ENCODE measurements around the gene PLK5.
"Not testable (repeated sequence)": the region's sequence is repeated elsewhere in the genome, so short reads cannot be mapped to it uniquely, and the experiment has no call there.

Gene PLK5

DNA sequence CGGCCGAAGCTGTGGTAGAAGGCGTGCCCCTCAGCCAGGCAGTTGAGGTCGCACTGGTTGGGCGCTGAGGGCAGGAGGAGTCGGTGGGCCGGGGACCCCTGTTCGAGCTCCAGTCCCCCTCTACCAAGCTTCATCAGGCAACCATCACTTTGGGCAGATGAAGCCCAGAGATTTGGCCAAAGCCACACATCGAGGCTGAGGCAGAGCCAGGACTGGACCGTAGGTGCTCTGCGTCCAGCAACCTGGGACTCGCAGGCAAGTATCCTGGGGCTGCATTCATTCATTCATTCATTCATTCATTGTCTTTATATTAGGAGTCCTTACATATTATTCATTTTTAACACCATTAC lies 15.4 kb upstream of the PLK5 start:
- no peak for DNase-seq

DNA sequence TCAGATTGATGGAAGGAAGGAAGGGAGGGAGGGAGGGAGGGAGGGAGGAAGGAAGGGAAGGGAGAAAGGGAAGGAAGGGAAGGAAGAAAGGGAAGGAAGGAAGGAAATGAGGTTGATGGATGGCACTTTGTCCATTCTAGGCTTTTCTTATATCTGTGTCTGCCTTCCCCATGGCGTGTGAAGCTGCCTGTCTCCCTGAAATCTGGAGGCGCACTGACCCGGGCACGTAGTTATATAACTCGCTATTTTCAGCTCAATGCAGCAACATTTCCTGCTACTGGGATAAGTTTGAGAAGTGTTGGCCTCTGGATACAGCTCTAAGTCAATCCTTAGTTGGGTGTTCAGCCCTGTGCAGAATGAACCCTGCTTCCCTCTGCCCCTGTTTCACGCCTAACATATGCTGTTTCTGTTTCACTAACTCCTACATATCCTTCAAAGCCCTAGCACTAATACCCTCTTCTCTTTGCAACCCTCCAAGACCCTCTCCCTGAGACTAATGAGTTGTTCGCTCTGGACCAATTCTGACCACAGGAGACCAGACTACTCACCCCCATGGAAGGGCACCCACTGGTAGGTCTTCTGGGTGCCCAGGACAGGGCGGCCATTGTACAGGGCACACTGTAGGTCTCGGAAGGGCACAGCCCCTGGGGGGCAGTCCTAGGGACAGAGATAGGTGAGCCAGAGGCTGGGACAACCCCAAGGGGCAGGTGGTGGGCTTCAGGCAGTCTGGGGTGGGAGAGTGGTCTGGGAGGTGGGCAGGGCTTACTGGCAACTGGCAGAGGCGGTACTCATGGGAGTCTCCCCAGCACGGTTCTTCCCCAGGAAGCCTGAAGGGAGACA lies 14.1 kb upstream of the PLK5 start:
- DNase-seq = no peak

DNA sequence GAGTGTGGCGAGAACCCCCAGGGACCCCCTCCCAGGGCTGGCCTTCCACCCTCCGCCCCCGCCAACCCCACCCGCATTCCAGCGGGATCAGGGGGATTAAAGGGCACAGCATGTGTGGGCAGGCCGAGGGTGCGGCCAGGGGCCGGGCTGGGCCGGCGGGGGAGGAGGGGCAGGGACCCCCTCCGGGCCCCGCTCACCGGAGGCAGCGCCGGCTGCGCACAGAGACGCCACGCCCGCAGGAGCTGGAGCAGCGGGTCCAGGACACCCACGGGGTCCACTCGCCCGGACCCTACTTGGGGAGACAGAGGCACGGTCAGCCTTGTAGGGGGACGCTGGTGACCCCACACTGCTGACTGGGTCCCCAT lies 13.5 kb upstream of the PLK5 start:
- DNase-seq = no peak

DNA sequence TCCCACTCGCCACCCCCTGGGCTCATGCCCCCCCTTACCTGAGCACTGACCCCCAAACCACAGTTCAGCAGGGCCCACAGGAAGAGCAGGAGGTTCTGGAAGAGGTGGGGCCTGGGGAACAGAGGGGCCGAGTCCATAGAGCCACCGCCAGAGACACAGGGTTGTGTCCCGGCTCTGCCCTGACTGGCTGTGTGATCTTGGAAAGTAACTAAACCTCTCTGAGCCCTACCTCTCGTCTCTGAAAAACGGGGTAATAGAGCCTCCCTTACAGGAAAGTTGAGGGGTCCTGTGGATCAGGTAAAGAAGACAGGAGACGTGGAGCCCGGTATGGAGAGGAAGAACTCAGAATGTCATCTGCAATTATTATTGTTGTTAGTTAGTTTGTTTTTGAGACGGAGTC lies 13.1 kb upstream of the PLK5 start:
- no peak for DNase-seq

DNA sequence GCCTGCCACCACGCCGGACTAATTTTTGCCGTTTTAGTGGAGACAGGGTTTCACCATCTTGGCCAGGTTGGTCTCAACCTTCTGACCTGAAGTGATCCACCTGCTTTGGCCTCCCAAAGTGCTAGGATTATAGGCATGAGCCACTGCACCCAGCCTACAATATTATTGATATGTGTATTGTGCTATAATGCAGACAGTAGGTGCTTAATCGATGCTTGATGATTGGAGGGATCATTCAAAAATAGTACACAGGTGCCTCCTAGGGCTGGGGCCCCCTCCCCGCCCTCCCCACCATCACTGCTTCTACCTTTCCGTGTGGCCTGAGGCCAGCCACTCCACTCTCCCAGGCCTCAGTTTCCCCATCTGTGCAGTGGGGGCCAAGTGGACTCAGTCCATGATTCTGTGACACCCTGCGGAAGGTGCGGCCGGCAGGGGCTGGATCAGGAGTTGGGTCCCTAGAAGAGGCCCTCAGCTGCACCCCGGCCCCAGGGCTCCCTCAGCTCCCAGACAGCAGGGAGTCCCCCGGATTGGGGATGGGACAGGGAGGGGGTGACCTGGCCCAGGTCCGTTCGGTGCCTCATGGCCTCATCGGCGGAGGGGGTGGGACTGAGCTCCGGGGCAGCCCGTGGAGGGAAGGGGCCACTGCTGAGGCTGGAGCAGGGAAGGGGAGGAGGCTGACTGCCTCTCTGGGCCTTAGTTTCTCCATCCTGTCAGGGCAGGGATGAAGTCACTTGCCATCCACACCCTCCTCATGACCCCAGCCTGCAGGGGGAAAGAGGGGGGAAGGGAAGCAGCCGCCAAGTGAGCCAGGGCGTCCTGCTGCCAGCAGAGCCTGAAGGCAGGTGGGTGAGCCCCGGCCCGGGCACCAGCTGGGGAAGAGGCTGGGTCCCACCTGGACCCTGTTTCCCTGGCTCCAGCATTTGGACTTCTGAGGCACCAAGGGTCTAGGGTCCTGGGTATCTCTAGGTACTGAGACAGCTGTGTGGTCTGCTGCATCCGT lies 12.3 kb upstream of the PLK5 start:
- no peak for DNase-seq

DNA sequence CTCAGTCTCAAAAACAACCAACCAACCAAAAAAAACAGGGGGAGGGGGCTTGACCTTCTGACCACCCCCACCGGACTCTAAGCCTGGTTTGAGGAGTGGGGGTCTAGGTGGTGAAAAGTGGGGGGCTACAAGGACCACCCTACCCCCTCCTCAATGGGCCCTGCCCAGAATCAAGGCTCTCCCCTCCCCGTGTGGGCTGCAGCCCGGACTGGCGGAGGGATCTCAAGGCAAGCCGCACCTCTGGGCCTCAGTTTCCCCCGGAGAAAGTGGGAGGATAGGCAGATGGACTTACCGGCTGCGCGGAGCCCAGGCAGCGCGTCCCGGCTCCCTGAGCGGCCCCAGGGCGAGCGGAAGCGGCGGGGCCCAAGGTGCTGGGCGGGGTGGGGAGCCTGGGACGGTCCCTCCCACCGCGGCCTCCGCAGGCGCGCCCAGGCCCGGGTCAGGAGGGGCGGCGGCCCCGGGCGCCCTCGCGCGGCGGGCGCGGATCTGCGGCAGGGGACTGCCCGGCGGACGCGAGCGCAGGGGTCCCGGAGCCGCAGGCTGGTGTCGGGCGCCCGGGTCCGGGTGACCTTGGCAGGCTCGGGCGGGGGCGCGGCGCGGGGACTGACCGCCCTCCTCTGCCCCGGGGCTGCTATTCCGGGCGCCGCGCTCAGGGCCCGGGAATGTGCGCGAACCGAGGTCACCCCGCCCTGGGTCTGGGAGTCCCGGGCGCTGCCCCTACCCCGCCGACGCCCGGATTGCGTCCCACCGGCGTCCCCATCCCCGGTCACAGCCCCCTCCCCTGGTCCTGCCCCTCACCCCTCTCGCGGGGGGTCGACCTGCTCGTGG lies 11.0 kb upstream of the PLK5 start, which contains the start of gene ADAMTSL5:
Gene ADAMTSL5, minus strand, starts transcription at position 349 of the 828 bp plus-strand sequence. CDS start 2,076 bp downstream, outside the sequence.
- peak in 3 of 4 experiments; percentile 23 to 56 (median 33) for DNase-seq

DNA sequence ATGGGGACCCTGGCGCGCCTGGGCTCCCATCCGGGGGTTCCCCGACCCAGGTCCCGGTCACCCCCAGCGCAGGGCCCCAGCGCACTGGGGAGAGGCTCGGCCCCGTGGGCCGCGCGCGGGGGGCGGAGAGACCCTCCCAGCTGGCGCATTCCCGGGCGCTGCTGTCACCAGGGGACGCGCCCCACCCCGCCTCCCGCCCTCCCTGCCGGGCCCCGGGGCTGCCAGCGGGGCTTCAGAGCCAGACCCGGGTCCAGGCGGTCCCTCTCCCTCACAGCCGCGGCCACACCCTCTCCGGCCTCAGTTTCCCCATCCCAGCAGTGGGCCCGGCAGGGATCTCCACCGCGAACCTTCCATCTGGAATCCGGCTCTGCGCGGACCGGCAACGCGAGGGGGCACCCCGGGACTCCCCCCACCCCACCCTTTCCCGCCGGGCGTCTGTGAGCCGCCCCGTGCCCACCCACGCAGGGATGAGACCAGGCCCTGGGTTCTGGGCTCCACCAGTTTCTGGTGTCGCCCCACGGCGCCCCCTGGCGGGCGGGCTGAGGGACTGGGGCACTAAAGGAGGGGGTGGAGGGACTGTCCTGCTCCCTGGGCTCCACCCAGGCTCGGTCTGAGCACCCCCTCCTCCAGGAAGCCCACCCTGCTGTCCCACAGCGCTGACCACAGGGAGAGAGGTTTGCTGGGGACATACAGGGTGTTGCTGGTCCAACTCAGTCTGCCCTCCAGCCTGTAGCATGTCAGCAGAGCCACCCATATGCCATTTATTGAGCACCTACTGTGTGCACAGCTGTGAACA lies 10.2 kb upstream of the PLK5 start:
- peak in 3 of 4 experiments; percentile 35 to 64 (median 44) for DNase-seq

DNA sequence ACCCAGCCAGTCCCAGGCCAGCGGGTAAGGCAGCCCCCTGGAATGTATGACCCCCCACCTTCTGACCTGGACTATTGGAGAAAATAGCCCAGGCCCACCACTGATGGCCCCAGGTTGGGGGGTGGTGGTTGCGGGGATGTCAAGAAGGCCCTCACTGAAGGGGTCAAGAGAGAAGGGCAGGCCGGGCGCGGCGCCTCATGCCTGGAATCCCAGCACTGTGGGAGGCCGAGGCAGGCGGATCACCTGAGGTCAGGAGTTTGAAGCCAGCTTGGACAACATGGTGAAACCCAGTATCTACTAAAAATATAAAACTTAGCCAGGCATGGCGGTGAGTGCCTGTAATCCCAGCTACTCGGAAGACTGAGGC lies 9.6 kb upstream of the PLK5 start:
- DNase-seq = no peak

DNA sequence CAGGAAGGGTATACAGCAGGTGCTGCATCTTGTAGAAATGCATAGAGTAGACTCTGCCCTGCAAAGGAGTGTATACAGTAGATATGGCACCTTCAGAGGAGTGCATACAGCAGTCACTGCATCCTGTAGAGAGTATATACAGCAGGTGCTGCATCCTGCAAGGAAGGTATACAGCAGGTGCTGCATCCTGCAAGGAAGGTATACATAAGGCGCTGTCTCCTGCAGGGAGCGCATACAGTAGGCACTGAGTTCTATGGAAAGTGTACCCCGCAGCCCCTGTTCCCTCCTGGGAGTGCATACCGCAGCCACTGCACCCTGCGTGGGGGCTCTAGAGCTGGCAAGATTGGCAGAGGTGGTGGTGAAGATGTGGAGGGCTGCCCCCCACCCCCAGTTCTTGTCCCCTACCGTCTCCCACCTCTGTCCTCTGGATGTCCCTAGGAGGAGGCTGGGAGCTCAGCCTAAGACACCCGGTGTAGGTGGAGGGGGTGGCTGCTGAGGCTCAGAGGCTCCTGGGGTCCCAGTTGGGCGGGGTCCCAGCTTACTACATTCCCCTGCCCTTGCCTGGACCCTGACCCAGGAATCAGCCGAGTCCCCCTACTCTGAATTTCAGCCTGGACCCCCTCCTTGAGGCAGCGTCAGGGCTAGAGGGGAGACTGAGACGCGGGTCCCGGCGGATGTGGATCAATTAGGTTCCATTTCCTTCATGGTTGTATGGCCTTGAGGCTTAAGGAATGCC lies 8.7 kb upstream of the PLK5 start:
- DNase-seq = no peak

DNA sequence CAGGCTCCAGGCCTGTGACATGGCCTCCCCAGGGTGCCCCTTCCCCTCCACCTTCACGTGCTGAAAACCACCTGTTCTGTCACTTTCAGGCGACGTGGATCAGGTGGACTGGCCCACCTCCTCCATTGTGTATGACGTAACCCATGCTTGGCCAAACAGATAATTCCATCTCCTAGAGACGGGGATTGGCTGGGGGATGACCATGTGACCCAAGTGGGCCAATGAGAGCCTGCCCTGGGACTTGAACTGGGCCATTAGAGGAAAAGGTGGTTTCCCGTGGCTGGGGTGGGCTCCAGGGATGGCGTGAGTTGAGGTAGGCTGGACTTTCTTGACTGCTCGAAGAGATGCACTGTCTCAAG lies 7.5 kb upstream of the PLK5 start:
- DNase-seq = no peak

DNA sequence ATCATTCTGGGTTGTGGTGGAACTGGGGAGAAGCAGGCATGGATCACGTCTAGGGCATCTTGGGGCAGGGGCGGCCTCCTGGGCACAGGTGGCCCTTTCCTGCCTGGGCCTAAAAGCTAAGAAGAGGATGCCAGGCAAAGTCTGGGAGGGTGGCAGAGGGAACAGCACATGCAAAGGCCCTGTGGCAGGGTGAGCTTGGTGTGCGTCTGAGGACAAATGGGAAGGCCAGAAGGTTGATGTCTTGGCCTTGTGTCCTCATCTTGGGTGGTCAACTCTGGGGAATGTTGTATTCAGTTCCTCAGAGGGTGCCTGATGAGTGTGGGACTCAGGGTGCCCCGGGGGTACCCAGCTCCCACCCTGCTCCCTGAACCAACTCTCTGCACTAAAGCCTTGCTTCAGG lies 5.4 kb upstream of the PLK5 start:
- no peak for DNase-seq

DNA sequence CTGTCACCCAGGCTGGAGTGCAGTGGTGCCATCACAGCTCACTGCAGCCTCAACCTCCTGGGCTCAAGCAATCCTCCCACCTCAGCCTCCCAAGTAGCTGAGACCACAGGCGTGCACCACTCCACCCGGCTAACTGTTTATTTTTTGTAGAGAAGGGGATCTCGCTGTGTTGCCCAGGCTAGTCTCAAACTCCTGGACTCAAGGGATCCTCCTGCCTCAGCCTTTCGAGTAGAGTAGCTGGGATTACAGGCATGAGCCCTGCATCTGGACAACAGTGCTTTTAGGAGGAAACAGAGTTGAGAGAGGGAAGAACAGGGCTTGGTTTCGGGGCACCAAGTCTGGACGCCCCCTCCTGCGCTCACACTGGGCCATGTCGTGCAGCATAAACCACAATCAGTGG lies 4.1 kb upstream of the PLK5 start:
- DNase-seq = not testable (repeated sequence)

DNA sequence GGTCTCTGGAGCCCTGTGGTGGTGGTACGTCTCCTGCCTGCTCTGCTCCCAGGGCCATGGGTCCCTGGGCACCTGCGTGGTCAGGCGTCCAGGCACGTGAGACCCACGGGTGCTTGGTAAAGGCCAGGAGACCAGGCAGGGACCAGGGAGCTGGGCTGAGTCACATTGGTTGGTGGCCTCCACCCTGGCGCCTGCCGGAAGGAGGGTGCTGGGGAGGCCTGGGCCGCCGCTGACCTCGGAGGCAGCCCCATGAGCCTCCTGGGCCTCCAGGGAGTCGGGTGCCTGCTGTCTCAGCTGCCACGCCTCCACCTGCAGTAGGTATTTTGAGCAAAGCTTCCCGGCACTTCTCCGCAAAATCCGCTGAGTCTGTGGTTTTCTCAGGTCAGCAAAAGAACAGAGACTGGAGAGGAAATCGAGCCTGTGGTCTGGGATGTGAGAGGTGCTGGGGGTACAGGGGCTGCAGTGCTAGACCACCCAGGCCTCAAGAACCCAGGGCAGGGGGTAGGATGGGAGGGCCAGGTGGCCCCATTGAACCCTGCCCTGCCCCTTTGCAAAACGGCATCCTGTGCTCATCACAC lies 3.6 kb upstream of the PLK5 start:
- DNase-seq = no peak

DNA sequence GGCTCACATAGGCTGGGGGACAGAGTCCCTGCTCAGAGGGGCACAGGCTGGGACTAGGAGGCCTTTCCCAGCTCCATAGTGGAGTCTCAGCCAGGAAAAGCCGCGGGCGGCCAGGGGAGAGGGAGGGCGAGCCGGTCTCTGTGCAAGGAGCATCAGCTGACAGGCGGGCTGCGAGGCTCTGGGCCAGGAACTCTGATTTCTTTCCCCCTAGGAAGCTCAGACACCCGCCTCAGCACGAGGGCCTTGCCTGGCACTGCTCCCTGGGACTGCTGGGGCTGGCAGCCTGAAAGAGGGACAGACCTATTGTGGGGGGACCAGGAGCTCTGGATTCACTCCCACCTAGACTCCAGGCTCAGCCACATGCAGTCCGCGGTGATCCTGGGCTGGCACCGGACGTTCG lies 2.2 kb upstream of the PLK5 start:
- DNase-seq = no peak

DNA sequence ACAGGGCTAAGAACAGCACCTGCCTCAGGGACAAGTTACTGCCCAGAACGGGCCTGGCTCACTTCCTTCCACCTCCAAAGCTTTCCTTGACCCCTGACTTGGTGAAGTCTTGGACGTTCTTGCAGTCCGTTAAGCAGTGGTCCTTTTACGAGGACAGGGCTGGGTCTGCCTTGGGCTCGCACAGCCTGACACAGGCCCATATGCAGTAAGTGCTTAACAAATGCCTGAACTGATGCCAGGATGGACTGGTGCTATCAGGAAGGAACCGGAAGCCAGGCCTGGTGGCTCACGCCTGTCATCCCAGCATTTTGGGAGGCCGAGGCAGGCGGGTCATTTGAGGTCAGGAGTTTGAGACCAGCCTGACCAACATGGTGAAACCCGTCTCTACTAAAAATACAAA lies 1.8 kb upstream of the PLK5 start:
- no peak for DNase-seq

DNA sequence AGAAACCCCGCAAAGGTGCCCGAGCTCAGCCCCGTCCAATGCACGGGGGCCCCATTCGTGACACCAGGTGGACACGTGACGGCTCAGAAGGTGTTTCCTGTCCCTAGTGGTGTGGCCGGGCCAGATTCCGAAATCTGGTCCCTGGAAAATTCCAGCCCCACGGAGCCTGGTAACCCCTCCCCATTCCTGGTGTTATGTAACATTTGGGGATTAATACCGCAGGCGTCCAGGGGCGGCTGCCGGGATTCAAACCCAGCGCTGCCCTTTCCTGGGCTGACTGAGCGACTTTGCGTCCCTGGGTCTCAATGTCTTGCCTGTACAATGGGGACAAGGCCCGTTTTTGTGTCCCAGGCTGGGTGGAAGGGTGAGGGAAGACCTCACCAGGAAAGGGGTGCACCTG lies 1.0 kb upstream of the PLK5 start:
- DNase-seq = no peak

DNA sequence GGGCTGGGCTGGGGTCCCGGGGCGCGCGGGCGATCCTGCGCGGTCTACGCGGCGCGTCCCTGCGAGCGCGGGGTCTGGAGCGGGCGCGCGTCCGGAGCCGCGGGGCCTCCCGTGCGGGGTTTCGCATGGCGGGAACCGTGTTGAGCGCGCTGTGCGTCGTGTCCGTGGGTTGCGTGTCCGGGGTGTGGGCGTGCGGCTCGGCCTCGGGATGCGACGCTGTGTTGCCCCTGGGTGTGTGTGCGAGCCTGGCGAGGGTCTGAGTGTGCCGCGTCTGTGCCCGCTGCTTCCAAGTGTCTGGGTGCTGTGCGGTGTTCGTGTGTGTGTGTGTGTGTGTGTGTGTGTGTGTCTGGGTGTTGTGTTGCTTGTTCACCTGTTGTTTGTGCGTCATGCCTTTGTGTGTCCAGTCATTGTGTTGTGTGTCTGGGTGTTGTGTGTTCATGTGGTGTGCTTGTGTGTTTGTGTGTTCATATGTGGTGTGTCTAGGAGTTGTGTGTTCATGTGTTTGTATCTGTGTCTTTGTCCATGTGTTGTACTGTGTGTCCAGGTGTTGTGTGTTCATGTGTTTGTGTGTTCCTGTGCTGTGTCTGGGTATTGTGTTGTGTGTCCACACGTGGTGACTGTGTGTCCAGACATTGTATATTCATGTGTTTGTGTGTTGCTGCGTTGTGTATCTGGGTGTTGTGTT lies 552 bp downstream of the PLK5 start:
- no peak for DNase-seq

DNA sequence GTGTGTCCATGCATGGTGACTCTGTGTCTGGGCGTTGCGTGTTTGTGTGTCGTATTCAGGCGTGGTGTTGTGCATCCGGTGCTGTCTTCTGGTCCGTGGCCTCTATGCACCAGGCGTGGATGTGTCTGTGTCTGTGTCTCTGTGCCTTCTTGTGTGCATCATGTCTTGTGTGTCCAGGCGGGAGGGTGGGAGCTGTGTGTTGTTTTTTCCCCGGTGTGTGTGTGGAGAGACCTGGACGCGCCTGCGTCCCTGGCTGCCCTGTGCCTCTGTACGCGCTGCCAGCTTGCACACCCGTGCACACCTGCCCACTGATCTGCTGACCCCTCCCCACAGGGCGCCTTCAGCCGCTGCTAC lies 1.1 kb downstream of the PLK5 start:
- DNase-seq = no peak

DNA sequence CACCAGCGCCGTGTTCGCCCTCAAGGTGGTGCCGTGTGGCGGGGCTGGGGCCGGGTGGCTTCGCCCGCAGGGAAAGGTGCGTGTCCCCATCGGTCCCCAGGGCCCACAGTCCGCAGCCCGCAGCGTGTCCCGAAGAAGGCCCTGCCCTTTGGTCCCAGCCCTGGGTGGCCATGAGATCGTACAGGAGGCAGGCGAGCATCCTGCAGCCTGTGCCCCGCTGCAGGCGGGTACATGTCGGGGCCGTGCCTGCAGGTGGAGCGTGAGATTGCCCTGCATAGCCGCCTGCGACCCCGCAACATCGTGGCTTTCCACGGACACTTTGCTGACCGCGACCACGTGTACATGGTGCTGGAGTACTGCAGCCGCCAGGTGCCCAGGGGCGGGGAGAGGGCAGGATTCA lies 1.5 kb downstream of the PLK5 start:
- DNase-seq = no peak

DNA sequence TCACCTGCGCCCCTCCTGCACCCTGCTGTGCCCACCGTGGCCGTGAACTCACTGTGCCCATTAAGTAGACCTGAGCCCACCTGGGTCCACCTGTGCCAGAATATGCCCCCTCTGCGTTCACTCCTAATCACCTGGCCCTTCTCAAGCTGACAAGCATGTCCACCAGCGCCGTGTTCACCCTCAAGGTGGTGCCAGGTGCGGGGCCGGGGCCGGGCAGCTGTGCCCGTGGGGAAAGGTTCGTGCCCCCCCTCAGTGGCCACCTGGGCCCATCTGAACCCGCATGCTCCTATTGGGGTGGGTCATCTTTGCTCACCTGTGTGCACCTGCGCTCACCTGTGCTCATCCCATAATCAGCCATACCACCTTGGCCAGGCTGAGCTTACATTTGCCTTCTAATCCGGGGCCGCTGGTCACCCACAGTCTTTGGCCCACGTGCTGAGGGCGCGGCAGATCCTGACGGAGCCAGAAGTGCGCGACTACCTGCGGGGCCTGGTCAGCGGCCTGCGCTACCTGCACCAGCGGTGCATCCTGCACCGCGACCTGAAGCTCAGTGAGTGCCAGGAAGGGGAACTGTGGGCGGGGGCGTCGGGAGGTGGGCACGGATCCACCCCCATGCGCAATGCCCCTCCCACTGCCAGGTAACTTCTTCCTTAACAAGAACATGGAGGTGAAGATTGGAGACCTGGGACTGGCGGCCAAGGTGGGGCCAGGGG lies 2.3 kb downstream of the PLK5 start:
- DNase-seq = no peak

All from activated naive CD4-positive, alpha-beta T cell (primary cell).